Stimulated activated CD4-positive, alpha-beta T cell treated with anti-CD3 and anti-CD28 coated beads, TNF-alpha, amount 100 ng/mL, for 24 hours (primary cell): ENCODE results near the gene IL21R.

Experiments used
- DNase-seq, 3 experiments: peaks; one replicate each; pipeline ENCODE4 v3.0.0-alpha.2; 2020; ENCODE audit warnings: low read depth in 3 of 3

Gene IL21R

DNA sequence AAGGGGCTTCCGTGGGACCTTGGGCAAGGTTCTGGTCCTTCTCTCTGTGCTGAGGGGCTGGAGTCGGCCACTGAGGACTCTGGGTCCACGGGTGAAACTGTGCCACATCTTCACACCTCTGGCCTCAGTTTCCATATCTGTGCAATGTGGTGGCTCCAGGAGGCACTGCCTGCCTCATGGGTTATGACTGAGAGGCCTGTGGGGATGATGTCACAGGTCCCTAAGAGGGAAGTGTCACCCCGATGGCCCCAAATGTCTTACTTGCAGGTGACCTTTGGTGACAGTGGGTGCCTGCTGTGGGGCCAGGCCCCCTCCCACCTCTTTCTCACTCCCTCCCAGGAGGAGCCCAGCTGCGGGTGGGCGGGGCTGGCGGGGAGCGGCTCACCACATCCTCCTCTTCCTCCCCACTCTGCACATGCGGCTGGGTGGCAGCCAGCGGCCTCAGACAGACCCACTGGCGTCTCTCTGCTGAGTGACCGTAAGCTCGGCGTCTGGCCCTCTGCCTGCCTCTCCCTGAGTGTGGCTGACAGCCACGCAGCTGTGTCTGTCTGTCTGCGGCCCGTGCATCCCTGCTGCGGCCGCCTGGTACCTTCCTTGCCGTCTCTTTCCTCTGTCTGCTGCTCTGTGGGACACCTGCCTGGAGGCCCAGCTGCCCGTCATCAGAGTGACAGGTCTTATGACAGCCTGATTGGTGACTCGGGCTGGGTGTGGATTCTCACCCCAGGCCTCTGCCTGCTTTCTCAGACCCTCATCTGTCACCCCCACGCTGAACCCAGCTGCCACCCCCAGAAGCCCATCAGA, at the start of gene IL21R:
IL21R (plus strand) TSS at position 407 of the 801 bp plus-strand sequence. CDS start 27,898 bp downstream, outside the sequence.
- DNase-seq, result peak; percentile 67 to 88 (median 71)

DNA sequence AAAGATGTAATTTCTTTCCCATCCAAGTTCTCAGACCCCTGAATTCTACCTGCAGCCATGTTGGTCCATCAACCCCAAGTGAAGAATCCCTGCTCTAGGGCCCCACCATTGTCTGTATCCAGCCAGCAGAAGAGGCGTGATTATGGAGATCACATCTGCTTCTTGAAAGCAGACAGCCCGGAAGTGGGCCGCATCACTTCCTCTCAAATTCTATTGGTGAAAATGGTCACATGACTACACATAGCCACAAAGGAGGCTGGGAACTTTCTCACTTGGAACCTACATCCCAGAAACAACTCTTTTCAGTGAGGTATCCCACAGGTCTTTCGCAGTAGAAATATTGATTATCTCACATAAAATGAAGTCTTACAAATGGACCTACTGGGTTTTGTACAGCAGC, 48.1 kb upstream of the IL21R start:
- no peak for DNase-seq

DNA sequence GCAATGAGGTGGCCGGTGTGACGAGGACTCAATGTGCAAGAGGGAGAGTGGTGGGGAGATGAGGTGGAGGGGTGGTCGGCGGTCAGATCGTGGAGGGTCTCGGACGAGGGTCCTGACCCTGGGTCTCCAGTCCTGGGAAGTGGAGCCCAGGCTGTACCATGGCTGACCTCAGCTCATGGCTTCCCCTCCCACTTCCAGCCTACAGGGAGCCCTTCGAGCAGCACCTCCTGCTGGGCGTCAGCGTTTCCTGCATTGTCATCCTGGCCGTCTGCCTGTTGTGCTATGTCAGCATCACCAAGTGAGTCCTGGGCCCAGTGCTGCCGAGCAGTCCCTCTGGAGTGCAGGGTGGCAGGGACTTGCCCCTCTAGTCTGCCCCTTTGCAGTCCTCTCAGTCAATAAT, 46.4 kb upstream of the IL21R start:
- peak in 1 of 3 experiments; percentile 51 for DNase-seq

GRCh38 chr16:27356794-27357193, 45.2 kb upstream of the IL21R start:
- DNase-seq, result no peak

DNA sequence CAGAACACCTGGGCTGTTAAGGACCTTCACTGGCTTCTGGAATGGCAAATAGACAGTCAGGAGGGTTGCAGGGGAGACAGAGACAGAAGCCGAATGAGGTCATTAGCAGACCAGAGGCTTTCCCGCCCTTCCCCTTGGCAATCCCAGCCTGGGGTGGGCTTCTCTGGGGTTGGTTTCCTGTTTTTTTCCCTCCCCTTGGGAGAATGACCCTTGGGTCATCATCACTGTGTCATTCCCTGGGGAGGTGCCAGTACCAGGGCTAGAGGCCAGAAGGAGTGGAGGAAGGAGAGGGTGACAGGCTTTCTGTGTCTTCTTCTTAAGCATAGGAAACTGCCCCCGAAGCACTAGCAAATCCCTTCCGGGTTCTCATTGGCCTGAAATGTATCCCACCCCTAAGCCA, 42.9 kb upstream of the IL21R start:
- DNase-seq, result no peak

DNA sequence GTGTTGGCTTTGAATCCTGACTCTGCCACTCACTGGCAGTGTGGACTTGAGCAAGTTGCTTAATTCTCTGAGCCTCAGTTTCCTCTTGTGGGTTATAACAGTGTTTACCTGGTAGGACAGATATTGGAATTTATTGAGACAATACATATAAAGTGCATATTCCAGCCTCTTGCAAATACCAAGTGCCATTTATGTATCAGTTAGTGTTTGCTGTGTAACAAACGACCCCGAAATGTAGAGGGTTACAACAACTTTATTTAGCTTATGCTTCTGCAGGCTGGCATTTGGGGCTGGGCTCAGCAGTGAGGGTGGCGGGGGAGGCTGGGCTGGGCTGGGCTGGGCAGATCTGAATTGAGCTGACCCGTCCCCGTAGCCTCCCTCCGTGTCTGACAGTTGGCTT, 42.4 kb upstream of the IL21R start:
- no peak for DNase-seq

DNA sequence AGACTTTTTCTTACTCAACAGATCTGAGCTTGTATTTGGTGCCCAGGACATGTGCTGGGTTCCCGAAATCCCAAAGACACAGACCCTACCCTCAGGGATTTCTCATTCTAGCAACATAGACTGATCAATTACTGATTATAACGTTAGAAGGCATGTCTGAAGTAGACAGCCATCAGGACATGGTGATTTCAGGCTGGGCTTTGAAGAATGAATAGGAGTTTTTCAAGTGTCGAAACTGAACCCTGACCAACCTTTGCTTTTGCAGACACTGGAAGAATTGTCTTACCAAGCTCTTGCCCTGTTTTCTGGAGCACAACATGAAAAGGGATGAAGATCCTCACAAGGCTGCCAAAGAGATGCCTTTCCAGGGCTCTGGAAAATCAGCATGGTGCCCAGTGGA, 40.0 kb upstream of the IL21R start:
- no peak for DNase-seq

- no peak for DNase-seq
Observed at GRCh38 chr16:27362570-27363245, 39.3 kb upstream of the IL21R start.

DNA sequence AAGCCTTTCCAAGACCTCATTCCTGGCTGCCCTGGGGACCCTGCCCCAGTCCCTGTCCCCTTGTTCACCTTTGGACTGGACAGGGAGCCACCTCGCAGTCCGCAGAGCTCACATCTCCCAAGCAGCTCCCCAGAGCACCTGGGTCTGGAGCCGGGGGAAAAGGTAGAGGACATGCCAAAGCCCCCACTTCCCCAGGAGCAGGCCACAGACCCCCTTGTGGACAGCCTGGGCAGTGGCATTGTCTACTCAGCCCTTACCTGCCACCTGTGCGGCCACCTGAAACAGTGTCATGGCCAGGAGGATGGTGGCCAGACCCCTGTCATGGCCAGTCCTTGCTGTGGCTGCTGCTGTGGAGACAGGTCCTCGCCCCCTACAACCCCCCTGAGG, 38.7 kb upstream of the IL21R start:
- DNase-seq, result no peak

DNA sequence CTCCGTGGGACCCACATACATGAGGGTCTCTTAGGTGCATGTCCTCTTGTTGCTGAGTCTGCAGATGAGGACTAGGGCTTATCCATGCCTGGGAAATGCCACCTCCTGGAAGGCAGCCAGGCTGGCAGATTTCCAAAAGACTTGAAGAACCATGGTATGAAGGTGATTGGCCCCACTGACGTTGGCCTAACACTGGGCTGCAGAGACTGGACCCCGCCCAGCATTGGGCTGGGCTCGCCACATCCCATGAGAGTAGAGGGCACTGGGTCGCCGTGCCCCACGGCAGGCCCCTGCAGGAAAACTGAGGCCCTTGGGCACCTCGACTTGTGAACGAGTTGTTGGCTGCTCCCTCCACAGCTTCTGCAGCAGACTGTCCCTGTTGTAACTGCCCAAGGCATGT, 38.2 kb upstream of the IL21R start:
- DNase-seq, result no peak

DNA sequence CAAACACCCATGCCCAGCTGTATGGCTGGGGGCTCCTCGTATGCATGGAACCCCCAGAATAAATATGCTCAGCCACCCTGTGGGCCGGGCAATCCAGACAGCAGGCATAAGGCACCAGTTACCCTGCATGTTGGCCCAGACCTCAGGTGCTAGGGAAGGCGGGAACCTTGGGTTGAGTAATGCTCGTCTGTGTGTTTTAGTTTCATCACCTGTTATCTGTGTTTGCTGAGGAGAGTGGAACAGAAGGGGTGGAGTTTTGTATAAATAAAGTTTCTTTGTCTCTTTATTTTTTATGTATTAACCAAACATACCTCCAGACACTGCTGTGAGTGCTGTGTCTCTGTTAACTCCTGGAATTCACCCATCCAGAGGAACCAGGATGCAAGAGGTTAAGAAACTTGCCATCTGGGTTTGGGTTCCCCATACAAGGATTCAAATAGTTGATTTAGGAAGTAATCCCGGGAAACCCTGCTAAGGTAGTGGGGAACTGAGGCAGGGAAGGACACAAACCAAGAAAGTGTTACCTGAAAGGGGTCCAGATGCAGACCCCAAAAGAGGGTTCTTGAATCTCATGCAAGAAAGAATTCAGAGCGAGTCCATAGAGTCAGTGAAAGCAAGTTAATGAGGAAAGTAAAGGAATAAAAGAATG, 37.4 kb upstream of the IL21R start:
- DNase-seq, result no peak

GRCh38 chr16:27365142-27366089, 36.6 kb upstream of the IL21R start:
- no peak for DNase-seq

- DNase-seq, result peak in 1 of 3 experiments; percentile 46
Observed at GRCh38 chr16:27366687-27367460, 35.1 kb upstream of the IL21R start.

GRCh38 chr16:27367461-27368357, 34.3 kb upstream of the IL21R start:
- peak; percentile 80 to 92 (median 88) for DNase-seq

- DNase-seq, result no peak
Observed at GRCh38 chr16:27368358-27368722, 33.6 kb upstream of the IL21R start.

- DNase-seq, result no peak
Observed at GRCh38 chr16:27369806-27370205, 32.2 kb upstream of the IL21R start.

- DNase-seq, result no peak
Observed at GRCh38 chr16:27370318-27370717, 31.7 kb upstream of the IL21R start.

DNA sequence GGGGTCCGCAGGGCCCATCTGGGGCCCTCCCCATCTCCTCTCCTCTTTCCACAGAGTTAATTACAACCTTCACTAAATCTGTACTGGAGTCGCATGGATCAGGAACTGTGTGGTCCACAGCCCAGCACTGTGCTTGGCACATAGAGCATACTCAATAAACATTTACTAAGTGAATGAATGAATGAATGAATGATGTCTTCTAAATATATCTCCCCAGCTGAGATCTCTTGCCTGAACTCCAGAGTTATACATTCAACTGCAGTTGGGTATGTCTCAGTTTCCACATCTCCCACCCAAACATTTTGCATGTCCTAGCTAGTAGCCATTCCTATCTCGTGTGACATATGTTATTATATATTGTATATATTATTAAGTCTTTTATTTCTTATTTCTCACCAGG, 28.7 kb upstream of the IL21R start:
- no peak for DNase-seq

DNA sequence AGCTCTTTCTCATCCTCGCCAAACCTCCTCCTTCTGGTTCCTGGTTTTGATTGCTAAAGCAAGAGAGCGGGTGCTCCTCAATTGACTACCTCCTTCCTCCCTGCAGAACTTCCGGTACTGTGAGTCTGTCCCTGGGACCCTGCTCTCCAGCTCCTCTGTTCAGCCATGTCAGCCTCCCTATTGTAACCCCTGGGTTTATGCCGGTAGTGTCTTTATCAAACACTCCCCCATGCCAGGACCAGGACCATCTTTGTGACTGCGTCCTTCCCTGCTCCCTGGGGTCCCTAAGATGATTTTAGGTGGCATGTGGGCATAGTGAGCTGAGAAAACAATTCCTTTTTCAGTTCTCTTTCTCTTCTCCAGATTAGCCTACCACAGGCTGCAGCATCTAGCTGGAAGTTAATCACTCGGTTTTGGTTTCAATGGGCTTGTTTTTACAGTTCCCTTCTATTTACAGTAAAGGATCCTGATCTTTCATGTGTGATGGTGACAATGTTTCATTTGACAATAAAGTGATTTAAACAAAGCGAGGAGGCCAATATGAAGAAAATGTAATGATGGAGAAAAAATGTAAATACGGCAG, 27.7 kb upstream of the IL21R start:
- DNase-seq, result no peak
